ENCODE data around the gene C19orf18.
"Not testable (repeated sequence)": the region's sequence is repeated elsewhere in the genome, so short reads cannot be mapped to it uniquely, and the experiment has no call there.

The C19orf18 gene

DNA sequence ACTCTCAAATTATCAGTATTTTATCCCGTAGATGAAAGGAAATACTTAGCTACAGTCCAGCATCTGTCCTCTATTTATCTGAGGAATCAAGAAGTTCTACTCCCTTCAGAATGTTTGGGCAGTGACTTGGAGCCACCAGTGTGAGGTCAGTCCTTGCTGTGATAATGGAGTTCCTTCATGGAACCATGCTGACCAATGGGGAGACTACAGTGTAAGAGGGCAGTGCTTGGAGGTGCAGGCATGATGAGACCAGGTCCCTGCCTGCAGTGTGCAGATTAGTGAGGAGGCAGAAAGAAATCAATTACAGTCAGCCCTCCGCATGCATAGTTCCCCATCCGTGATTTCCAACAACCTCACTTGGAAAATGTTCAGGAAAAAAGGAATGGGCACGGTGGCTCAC, at the start of gene C19orf18:
C19orf18 (minus strand) TSS at position 101 of the 400 bp plus-strand sequence. CDS start 102 bp downstream, outside the sequence.
- DNase-seq, result no peak

DNA sequence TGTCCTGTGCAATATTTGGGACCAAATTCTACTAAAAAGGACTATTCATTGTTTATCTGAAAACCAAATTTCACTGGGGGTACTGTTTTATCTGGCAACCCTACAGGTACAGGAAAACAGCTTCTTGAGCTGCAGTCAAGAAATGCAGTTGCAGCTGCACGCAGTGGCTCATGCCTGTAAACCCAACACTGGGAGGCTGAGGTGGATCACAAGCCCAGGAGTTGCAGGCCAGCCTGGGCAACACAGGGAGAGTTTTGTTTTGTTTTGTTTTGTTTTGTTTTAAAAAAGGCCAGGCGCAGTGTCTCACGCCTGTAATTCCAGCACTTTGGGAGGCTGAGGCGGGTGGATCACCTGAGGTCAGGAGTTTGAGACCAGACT, 47.9 kb upstream of the C19orf18 start:
- no peak for DNase-seq

DNA sequence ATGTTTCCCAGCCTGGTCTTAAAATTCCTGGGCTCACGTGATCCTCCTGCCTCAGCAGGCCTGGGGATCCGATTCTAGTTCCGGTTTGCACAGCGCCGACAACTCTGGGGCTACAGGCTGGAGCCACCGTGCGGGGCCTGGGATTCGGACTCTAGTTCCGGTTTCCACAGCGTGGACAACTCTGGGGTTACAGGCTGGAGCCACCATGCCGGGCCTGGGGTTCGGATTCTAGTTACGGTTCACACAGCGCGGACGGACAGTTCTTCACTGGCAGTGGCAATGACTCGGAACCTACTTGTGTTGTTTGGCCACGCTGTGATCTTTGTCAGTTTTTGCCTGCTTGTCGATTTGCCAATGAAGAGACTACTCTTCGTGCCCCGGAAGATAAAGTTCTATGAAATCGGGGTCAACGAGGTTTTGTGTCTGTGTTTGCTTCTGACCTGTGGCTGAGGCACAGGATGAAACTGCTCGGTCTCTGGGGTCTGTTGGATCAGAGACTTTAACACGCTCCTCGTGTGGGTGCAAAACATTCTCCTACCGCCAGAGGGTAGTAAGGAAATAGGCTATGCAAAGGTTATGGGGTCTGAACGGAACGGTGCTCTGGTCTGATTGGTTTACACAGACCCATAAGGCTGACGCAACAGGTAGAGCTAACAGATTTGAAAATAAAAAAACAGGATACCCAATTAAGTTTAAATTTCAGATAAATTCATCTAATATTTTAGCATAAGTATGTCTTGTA, 47.4 kb upstream of the C19orf18 start:
- peak; percentile 48 for DNase-seq

DNA sequence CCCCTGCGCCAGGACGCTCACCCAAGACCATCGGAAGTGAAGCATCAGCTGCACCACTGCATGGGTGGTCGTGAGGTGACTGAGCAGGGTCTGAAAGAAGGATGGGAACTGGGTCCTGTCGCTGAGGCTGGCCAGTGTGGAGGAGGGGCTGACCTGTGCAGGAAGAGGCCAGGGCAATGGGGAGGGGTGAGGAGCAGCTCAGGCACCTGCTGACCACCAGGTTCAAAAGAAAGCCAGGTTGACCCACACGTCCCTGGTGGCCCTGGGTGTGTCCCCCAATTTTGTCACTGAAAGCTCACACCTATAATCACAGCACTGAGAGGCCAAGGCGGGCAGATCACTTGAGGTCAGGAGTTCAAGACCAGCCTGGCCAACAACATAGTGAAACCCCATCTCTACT, 45.8 kb upstream of the C19orf18 start:
- DNase-seq, result no peak

DNA sequence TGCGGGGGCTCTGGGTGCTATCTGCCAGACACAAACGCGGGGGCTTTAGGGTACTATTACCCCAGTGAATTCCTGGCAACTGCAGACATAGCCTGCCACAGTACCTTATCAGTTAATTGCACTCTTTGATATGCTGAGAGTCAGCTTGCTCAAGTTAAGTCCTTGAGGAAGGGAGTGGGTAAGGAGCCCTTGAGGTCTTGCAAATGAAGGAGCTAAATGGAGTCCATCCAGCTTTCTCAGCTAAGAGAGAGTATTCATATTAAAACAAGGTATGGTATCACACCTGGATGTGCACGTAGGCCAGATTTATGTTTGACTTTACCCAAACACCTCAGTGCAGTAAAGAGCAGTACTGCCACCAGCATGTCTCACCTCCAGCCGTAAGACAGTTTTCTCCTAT, 39.8 kb upstream of the C19orf18 start:
- no peak for DNase-seq

DNA sequence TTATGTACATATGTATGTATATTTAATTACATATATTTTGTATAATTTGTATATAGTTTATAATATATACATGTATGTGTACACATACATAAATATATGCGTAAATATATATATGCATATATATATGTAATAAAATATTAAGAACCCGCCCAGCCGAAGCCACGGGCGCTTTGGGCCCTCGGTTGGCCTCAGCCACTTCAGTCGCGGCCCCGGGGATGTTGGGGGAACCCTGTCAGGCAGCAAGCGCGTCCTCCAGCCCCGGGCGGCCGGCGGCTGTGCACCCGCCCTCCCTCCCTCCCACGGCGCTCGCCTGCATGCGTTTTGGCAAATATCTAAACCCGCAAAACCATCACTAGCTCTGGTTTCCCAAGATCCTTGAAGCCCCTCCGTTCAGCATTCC, 36.2 kb upstream of the C19orf18 start:
- DNase-seq, result no peak

DNA sequence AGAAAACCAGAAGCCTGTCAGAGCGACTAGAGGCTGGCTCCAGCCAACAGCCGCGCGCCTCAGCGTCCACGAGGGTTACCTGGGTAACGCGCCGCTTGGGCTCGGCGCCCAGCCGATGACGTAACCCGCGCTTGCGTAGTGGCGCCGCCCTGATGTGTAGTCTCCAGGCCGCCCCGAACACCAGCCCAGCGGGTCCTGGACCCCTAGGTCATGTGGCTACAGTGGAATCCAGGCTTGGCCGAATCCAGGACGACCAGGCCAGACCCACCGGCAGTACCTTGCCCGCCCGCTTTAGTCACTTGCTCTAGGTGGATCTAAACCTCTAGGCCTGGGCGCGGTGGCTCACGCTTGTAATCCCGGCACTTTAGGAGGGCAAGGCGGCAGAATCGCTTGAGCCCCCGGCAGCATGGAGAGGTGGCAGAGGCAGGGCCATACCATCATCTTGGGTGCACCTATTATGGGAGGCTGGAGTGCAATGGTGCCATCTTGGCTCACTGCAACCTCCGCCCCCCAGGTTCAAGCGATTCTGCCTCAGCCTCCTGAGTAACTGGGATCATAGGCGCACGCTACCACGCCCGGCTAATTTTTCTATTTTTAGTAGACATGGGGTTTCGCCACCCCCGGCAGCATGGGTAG, 35.5 kb upstream of the C19orf18 start:
- DNase-seq, result peak; percentile 71

DNA sequence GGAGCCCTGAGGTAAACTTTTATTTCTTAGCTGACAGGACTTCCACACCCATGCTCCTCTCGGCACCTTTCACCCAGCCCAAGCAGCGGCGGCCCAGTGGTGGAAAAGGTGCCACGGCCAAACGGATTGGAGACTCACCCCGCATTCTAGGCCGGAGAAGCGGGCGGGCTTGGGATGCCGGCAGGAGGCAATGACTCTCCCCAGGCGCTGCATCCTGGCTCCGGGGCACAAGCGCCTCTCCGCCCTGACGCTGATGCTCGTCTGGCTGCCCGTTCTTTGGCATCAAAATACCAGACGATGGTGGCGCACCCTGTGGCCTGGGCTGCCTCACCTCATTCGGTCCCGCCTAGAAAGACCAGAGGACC, 34.9 kb upstream of the C19orf18 start:
- no peak for DNase-seq

DNA sequence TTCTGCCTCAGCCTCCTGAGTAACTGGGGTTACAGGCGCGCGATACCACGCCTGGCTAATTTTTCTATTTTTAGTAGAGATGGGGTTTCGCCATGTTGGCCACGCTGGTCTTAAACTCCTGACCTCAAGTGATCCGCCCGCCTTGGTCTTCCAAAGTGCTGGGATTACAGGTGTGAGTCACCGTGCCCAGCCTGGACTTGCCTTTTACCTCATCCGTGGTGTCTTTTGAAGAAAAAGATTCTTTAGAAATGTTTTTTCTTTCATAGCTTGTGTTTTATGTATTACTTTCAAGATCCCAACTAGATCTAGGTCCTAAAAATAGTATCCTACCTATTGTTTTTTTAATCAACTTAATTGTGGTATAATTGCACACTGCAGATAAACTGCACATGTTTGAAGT, 34.5 kb upstream of the C19orf18 start:
- not testable (repeated sequence) for DNase-seq

DNA sequence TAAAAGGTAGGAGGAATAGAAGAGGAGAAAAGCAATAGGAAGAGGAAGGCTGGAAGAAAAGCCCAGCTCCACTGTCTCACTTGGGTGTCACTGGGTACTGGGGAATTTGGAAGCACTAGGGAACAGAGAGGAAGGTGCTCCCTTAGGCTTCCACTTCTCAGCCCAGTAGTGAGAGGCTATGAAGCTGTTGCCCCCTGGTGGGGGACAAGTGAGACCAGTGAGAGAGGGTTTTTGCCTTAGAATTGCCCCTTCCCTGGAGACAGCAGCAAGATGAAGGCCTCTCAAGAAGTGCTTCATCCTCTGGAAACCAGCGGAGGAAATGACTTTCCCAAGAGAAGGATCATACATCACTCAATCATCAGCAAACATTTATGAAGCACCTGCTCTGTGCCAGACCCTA, 33.0 kb upstream of the C19orf18 start:
- no peak for DNase-seq

DNA sequence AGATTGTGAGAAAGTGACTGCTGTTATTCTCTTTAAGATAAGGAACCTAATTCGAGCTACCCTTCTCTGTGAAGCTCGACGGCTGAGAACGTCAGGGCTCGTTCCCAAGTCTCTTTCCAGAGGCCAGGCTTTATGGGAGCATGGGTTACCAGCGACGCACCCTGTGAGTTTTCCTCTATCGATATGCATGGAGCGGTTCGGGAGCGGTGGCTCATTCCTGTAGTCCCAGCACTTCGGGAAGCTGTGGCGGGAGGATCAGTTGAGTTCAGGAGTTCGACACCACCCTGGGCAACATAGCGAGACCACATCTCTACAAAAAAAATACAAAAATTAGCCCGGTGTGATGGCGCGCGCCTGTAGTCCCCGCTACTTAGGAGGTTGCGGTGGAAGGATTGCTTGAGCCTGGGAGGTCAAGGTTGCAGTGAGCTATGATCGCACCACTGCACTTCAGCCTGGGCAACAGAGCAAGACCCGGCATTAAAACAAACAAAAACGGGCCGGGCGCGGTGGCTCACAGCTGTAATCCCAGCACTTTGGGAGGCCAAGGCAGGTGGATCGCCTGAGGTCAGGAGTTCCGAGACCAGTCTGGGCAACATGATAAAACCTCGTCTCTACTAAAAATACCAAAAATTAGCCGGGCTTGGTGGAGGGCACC, 29.0 kb upstream of the C19orf18 start:
- DNase-seq, result no peak

DNA sequence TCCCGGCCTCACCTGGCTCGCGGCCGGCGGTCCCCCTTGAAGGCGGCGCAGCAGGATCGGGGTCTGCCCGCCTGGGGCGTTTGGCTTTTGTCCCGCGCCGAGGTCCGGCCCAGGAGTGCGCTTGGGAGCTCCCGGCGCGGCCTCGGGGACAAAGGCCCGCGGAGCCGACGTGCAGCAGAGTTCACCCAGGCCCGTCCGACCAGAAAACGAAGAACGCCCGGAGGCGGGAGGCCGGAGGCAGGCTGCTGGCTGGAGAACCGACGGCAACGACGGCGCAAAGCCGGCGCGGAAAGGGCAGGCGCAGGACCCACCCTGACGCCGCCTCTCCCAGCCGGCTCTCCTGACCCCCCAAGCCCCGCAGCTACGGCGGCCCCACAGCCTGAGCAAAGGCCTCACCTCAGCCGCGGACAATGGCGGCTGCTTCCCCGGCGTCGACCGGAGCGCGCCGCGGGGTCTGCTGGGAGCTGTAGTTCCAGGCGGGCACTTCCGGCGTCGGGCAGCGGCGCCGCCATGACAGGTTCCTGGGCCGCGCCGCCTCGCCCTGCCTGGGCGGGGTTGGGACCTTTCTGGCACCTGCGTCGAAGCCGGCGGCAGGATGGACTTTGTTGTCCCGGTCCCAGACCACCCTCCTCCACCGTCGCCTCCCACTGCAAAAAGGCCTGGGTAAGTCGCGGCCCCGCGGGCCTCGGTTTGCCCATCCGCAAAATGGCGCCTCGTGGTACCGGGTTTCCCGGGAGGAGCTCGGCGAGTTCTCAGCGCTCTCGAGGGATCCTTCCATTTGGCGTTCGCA, 28.2 kb upstream of the C19orf18 start, which contains the start of gene ZNF606:
ZNF606 (minus strand) TSS at position 437 of the 790 bp plus-strand sequence. CDS start 1,501 bp downstream, outside the sequence.
- DNase-seq, result peak; percentile 88

DNA sequence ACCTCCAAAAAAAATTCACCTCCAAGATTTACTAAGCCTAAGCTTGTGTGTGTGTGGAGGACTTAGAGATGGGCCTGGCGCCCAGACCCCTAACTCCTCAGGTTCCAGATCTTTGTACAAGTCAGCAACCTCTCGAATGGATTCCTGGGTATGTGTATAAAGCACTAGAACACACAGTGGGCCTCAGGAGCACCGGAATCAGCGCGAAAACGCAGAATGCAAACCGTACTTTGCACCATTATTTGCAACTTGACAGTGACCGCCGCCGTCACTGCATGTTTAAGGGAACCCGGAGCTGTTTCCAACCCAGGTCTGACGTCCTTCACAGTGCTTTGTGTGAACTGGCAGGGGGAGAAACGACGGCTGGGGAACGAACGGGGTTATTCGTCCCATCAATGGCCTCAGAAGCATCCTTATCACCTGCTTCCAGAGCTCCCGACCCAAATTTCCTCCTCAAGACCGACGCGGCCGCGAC, 27.6 kb upstream of the C19orf18 start:
- no peak for DNase-seq

DNA sequence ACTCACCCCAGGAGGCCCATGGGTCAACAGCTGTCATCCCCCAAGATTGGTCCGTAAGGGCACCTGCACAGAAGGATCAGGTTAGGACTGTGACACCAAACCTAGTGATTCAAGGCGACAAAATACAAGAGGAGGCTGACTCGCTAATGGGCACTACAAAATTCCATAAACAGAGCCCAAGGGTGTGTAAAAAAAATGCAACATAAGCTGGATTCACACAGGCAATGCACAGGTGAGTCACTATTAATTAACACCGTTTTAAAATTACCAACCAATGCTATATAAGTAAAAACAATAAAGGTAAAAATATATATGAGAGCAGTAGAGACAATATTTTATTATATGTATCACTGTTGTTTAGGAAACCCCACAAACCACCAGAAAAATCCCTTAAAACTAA, 26.3 kb upstream of the C19orf18 start:
- no peak for DNase-seq

DNA sequence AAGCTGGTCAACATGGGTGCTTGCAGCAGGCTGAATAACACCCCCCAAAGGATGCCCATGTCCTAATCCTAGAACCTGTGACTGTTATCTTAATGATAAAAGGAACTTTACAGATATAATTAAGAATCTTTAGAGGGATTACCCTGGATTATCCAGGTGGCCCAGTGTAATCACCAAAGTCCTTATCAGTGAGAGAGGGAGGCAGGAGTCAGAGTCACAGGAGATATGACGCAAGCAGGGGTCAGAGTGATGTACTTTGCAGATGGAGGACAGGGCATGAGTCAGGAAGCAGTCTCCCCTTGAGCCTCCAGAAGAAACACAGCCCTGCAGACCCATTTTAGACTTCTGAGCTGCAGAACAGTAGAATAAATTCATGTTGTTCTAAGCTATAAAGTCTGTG, 18.5 kb upstream of the C19orf18 start:
- no peak for DNase-seq

DNA sequence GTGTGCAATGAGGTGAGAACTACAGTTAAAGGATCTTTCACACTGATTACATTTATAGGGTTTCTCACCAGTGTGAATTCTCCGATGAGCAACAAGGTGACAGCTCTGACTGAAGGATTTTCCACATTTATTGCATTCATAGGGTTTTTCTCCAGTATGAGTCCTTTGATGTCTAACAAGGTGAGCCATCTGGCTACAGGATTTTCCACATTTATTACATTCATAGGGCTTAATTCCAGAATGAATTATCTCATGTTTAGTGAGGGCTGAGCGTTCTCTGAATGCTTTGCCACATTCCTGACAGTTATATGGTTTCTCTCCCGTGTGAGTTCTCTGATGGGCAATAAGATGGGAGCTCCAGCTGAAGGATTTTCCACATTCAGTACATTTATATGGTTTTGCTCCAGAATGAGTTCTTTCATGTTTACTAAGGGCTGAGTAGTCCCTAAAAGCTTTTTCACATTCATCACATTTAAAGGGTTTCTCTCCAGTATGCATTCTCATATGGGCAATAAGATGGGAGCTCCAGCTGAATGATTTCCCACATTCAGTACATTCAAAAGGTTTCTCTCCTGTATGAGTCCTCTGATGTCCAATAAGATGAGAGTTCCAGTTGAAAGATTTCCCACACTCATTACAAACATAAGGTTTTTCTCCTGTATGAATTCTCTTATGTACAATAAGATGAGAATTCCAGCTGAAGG, 4.4 kb upstream of the C19orf18 start:
- DNase-seq, result no peak

DNA sequence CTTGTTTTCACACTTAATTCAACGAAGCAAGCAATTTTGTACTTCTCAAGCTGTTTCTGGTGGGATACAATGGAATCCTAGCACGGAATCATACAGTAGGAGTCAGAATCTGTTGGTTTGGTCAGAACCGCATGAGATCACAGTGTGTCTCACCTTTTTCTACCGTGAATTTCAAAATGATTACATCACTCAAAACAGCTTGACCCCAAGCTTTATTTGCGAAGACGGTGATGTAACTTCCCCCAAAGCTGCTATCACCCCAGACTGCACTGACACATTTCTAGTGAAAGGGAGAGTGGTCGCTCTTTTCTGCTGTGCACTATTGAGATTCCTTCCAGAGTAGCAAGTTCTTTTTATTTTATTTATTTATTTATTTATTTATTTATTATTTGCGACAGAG, 9.6 kb downstream of the C19orf18 start:
- DNase-seq, result no peak

DNA sequence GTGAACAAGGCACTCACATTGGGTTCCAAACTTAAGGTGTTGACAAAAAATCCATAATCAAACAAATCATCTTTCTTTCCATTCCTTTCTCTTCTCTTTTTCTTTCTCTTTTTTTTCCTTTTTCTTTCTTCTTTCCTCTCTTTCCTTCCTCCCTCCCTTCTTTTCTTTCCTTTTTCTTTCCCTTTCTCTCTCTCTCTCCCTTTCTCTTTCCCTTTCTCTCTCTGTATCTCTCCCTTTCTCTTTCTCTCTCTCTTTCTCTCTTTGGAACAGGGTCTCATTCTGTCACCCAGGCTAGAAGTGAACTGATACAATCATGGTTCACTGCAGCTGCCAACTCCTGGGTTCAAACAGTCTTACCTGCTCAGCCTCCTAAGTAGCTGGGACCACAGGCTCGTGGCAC, 12.5 kb downstream of the C19orf18 start:
- DNase-seq, result no peak

DNA sequence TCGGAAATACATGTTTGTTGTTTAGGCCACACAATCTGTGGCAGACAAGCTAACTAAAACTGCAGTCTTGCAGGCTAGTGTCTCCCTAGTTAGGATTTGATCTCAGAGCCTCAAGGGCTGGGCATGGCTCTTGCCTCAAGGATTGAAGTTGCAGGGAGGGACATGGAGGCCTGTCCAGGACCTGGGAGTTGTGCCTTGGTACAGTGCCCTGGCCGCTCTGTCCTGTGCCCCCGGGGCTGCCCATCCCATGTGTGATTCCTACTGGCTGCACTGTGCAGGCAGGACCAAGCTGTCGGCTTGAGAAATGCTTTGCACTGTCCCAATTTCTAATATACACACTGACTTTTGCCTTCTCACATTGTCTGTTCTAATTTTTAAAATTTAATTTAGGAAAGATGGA, 19.3 kb downstream of the C19orf18 start:
- no peak for DNase-seq

DNA sequence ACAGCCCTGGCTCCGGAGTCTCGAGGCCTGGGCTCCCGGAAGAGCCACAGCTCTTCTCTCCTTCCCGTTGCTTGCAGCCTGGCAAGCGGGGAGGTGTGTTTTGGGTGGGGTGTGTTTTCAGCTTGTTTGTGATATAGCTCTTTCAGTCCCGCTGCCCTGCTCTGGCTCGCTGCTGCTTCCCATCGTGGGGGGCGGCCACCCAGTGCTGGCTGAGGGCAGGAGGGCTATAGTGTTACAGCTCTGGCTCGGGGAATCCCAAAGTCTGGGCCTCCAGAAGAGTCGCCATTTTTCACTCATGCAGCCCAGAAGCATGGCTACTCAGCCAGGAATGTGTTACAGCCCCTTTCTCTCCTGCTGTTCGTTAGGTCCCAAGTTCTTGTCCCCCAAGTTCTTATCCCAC, 24.6 kb downstream of the C19orf18 start:
- no peak for DNase-seq

DNA sequence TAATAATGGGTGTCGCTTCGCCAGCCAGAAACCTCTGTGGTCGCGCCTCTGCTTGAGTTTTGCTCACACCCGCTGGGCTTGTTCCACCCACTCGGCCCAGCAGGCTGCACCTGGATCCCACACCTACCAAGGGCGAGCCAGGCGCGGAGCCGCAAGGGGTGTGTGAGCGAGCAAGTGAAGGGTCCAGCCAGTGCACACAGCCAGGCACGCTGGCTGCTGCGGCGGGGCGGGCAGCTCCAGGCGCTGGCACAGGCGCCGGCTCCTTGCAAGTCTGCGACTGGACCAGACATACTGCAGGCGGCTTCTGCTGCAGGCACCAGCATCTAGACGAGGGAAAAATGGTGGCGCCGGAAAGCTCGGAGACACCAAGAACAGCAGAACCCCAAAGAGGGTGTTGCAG, 25.0 kb downstream of the C19orf18 start:
- no peak for DNase-seq

DNA sequence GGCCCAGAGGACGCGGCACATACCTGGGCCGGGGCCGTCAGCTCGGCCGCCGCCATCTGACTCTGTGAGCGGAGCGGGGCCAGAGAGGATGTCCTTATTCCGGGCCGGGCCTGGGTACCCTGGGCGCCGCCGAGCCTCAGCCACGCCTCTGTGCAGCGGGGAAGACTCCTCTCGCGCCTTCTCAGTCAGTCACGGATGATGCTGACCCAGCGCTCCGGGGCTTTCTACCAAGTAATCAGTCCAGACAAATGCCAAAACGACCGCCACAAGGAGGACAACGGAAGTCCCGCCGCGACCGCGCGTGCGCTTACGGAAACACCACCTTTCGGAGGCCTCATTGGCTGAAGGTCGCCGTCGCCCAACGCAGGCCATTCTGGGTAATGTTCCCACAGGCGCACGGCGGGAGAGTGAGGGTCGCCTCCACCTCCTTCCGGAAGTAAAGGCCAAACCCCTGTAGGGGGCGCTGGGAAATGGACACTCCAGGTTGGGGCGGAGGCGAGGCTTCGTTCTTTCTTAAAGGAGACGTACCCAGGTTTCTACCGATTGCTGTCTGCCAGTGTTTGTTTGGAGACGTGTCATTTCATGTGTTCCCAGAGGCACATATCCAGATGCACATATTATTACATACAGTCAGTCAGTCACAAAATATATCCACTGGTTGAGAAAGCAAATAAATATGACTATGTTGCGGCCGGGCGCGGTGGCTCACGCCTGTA, 26.8 kb downstream of the C19orf18 start, which contains the start of gene ZNF256:
ZNF256 (minus strand) TSS at position 288 of the 716 bp plus-strand sequence; CDS start at position 56, 232 bp downstream.
- peak; percentile 95 for DNase-seq

All from stimulated activated CD4-positive, alpha-beta T cell treated with anti-CD3 and anti-CD28 coated beads, Interleukin-15, amount 100 ng/mL, for 24 hours (primary cell).